ENCODE data around the gene HBA1.
"Not testable (repeated sequence)": the region's sequence is repeated elsewhere in the genome, so short reads cannot be mapped to it uniquely, and the experiment has no call there.

The HBA1 gene

DNA sequence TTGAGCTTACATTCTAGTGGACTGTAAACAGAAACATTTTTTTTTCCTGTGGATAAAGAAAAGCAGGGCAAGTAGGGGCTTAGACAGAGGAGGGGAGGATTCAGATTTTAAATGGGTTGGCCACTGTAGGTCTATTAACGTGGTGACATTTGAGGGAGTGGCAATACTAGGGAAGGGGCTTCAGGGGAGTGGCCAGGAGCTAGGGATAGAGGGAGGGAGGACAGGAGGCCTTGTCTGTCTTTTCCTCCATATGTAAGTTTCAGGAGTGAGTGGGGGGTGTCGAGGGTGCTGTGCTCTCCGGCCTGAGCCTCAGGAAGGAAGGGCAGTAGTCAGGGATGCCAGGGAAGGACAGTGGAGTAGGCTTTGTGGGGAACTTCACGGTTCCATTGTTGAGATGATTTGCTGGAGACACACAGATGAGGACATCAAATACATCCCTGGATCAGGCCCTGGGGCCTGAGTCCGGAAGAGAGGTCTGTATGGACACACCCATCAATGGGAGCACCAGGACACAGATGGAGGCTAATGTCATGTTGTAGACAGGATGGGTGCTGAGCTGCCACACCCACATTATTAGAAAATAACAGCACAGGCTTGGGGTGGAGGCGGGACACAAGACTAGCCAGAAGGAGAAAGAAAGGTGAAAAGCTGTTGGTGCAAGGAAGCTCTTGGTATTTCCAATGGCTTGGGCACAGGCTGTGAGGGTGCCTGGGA lies 17.2 kb upstream of the HBA1 start:
- no peak for DNase-seq (ENCODE audit: low read depth)

DNA sequence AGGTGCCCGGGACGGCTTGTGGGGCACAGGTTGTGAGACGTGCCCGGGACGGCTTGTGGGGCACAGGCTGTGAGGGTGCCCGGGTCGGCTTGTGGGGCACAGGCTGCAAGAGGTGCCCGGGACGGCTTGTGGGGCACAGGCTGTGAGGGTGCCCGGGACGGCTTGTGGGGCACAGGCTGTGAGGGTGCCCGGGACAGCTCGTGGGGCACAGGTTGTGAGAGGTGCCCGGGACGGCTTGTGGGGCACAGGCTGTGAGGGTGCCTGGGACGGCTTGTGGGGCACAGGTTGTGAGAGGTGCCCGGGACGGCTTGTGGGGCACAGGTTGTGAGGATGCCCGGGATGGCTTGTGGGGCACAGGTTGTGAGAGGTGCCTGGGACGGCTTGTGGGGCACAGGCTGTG lies 16.2 kb upstream of the HBA1 start:
- not testable (repeated sequence) for DNase-seq (ENCODE audit: low read depth)

DNA sequence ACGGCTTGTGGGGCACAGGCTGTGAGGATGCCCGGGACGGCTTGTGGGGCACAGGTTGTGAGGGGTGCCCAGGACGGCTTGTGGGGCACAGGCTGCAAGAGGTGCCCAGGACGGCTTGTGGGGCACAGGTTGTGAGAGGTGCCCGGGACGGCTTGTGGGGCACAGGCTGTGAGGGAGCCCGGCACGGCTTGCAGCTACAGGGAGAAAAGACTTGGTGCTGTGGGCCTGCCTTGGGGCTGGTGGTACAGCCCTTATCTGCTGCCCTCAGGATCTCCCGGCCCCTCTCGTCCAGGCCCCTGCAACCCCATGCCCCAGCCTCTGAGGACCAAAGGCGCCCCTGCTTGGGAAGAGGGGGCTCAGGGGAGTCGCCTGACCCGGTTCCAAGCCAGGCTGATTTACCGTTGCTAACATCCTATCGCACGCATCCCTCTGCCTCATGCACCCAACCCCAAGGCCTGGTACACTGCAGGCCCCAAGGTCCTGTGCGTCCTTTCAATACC lies 15.7 kb upstream of the HBA1 start:
- DNase-seq (ENCODE audit: low read depth) = no peak

DNA sequence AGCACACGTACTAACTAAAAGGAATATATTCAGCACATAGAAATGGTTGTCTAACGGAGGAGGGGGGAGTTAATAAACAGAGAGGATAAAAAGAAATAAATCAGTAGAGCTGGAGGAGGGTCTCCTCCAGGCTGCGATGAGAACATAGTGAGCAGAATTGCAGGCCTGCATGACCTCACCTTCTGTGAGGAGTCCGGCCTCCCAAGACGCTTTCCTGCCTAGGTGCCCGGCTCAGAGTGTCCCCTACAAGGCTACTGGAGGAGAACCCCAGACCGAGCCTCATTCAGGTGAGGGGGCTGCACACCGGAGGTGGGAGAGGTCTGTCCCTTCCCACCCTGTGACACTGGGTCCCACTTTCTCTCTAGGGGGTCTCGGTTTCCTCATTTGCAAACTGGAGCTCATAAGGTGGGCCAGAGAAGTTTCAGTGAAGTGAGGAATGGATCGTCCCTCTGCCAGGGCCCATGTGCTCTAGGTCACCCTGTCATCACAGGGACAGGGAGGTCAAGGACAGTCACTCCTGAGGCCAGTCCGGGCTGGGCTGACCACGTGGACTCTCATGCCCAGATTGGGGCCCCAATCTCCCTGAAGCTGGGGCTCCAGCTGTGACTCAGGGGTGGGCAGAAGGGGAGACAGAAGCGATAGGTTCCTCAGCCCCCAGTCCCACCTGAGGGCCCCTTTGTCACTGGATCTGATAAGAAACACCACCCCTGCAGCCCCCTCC lies 14.0 kb upstream of the HBA1 start:
- DNase-seq (ENCODE audit: low read depth) = no peak

DNA sequence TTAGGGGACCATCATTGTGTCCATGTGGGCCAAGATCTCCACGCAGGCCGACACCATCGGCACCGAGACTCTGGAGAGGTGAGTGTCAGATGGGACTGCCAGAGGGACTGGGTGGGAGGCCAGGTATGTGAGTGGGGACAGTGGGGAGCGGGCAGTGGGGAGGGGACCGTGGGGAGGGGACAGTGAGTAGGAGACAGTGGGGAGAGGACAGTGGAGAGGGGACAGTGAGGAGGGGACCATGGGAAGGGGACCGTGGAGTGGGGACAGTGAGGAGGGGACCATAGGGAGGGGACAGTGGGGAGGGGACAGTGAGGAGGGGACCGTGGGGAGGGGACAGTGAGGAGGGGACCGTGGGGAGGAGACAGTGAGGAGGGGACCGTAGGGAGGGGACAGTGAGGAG lies 13.3 kb upstream of the HBA1 start:
- DNase-seq (ENCODE audit: low read depth) = not testable (repeated sequence)

DNA sequence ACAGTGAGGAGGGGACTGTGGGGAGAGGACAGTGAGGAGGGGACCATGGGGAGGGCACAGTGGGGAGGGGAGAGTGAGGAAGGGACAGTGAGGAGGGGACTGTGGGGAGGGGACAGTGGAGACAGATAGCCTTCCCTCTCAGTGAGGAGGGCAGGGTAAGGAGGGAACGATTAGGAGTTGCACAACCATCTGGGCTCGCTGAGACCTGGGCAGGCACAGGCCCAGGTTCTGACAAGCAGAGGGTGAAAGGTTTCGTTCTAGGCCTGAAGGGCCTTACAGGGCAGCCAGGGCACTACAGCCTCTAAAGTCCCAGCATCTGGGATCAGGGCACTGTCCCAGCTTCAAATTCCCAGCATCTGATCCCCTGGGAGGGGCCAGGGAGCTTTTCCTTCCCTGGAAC lies 12.8 kb upstream of the HBA1 start:
- not testable (repeated sequence) for DNase-seq (ENCODE audit: low read depth)

DNA sequence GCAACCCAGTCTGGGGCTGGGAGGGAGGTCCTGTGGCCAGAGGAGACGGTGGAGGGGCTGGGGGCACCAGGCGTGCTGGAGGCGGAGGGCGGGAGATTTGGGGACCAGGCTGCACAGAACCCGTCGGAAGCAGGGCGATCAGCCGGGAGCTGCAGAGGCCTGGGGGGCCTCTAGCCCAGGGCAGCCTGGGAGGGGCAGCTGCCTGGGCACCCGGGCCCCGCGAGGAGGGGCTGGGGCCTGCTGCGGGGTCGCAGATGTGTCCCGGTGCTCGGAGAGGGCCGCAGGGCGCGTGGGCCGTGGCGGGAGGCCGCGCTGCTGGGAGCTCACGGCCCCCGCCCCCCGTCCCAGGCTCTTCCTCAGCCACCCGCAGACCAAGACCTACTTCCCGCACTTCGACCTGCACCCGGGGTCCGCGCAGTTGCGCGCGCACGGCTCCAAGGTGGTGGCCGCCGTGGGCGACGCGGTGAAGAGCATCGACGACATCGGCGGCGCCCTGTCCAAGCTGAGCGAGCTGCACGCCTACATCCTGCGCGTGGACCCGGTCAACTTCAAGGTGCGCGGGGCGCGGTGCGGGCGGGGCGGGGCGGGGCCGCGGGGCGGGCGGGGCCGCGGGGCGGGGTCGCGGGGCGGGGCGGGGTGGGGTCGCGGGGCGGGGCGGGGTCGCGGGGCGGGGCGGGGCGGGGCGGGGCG lies 12.2 kb upstream of the HBA1 start:
- DNase-seq (ENCODE audit: low read depth) = not testable (repeated sequence)

DNA sequence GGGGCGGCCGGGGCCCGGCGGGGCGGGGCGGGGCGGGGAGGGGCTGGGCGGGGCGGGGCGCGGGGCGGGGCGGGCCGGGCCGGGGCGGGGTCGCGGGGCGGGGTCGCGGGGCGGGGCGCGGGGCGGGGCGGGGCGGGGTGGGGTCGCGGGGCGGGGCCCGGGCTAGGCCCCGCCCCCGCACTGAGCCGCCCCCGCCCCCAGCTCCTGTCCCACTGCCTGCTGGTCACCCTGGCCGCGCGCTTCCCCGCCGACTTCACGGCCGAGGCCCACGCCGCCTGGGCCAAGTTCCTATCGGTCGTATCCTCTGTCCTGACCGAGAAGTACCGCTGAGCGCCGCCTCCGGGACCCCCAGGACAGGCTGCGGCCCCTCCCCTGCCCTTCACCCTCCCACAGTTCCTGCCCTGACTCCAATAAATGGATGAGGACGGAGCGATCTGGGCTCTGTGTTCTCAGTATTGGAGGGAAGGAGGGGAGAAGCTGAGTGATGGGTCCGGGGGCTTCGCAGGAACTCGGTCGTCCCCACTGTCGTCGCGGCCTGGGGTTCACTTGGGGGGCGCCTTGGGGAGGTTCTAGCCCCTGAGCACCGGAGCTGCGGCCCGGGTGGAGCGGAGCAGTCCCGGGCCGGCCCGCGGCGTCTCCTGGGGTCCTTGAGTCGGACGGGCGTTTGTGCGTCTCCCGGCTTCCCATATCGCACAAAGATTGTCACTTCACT lies 11.5 kb upstream of the HBA1 start:
- DNase-seq (ENCODE audit: low read depth) = no peak

DNA sequence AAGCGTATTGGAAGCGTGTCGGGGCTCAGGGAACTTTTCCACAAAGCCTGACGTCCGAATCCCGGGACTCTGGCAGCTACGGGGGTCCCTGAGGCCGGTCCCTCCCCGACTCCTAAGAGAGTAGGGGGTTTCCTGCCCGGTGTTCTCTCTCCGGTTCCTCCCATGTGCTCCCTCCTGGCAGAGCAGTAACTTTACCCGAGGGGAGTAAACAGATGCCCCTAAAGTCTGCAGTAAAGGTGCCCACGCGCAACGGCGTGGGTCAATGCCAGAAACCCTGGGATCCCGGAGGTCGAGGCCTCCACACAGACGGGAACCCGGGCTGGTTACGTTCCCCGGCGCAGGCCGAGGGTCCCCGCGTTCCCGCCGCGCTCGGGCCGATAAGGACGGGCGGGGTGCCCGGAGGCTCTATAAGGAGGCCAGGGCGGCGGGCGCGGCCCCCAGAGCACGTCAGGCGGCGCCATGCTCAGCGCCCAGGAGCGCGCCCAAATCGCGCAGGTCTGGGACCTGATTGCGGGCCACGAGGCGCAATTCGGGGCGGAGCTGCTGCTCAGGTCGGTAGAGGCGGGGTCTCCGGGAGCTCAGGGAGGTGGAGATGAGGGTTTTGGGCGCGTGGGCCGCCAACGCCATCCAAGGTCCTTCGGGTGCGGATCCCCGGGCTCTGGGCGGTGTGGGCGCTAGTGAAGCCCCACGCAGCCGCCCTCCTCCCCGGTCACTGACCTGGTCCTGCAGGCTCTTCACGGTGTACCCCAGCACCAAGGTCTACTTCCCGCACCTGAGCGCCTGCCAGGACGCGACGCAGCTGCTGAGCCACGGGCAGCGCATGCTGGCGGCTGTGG lies 10.7 kb upstream of the HBA1 start, which contains the start of gene HBM:
HBM (plus strand) TSS at position 440 of the 836 bp plus-strand sequence; CDS start at position 460, 20 bp downstream.
- DNase-seq (ENCODE audit: low read depth) = no peak

DNA sequence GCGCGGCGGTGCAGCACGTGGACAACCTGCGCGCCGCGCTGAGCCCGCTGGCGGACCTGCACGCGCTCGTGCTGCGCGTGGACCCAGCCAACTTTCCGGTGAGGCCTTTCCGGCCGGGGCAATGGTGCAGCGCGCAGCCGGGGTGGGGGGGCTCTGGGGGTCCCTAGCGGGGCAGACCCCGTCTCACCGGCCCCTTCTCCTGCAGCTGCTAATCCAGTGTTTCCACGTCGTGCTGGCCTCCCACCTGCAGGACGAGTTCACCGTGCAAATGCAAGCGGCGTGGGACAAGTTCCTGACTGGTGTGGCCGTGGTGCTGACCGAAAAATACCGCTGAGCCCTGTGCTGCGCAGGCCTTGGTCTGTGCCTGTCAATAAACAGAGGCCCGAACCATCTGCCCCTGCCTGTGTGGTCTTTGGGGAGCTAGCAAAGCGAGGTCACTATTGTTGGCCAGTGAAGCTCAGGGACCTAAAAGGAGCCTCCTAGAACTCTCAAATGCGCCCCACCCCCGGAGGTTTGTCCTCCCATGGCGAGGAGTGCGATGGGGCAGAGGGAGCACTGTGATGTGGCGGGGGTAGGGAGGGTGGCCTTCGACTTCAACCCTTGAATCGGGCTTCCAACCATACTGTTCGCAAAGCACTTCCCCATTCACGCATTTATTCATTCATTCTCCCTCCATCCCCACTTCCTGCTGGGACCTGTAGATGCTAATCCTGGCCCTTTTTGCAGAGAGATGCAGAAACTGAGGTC lies 9.9 kb upstream of the HBA1 start:
- DNase-seq (ENCODE audit: low read depth) = no peak

DNA sequence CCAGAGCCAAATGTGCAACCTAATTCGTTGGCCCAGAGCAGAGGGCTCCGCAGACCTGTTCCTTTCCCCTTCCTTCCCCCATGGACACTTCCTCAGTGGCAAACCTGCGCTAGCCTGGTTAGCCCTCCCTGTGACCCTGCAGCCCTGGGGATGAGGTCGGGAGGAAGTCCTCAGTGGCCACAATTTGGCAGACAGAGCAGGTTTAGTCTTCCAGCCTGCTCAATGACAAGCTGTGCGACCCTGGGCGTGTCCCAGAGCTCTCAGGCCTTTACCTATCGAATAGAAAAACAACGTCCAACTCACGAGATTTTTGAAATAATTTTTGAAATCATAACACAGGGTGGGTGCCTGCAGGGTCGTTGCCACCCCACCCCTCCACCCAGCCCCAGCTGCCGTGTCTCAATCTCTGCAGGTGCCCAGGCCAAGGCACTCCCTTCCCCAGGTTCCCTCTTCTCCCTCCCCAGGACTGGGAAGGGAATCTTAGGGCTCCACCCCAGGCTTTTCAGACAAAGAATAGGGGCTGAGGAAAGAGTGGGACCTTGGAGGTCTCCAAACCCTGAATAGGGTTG lies 9.3 kb upstream of the HBA1 start:
- DNase-seq (ENCODE audit: low read depth) = no peak

DNA sequence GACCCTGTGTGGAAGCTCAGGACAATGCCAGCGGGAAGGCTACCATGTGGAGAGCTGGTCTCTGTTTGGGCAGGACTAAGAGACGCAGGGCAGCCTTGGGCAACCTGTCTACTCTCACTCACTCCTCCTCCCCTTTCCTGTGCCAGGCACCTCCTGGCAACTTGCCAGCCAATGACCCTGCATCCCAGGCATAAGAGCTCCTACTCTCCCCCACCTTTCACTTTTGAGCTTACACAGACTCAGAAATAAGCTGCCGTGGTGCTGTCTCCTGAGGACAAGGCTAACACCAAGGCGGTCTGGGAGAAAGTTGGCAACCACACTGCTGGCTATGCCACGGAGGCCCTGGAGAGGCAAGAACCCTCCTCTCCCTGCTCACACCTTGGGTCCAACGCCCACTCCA lies 8.1 kb upstream of the HBA1 start:
- no peak for DNase-seq (ENCODE audit: low read depth)

DNA sequence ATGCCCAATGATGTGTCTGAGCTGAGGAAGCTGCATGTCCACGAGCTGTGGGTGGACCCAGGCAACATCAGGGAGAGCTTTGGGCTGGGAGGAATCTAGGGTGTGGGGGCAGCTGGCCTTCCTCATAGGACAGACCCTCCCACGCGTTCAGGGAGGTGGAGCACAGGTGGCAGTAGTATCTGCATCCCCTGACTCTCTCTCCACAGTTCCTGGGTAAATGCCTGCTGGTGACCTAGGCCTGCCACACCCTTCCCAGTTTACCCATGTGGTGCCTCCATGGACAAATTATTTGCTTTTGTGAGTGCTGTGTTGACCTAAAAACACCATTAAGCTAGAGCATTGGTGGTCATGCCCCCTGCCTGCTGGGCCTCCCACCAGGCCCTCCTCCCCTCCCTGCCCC lies 7.5 kb upstream of the HBA1 start:
- DNase-seq (ENCODE audit: low read depth) = no peak

DNA sequence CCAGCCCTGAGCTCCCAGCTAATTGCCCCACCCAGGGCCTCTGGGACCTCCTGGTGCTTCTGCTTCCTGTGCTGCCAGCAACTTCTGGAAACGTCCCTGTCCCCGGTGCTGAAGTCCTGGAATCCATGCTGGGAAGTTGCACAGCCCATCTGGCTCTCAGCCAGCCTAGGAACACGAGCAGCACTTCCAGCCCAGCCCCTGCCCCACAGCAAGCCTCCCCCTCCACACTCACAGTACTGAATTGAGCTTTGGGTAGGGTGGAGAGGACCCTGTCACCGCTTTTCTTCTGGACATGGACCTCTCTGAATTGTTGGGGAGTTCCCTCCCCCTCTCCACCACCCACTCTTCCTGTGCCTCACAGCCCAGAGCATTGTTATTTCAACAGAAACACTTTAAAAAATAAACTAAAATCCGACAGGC lies 6.4 kb upstream of the HBA1 start:
- not testable (repeated sequence) for DNase-seq (ENCODE audit: low read depth)

DNA sequence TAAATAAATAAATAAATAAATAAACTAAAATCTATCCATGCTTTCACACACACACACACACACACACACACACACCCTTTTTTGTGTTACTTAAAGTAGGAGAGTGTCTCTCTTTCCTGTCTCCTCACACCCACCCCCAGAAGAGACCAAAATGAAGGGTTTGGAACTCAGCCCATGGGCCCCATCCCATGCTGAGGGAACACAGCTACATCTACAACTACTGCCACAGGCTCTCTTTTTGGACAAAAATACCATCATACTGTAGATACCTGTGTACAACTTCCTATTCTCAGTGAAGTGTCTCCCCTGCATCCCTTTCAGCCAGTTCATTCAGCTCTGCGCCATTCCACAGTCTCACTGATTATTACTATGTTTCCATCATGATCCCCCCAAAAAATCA lies 5.7 kb upstream of the HBA1 start:
- no peak for DNase-seq (ENCODE audit: low read depth)

DNA sequence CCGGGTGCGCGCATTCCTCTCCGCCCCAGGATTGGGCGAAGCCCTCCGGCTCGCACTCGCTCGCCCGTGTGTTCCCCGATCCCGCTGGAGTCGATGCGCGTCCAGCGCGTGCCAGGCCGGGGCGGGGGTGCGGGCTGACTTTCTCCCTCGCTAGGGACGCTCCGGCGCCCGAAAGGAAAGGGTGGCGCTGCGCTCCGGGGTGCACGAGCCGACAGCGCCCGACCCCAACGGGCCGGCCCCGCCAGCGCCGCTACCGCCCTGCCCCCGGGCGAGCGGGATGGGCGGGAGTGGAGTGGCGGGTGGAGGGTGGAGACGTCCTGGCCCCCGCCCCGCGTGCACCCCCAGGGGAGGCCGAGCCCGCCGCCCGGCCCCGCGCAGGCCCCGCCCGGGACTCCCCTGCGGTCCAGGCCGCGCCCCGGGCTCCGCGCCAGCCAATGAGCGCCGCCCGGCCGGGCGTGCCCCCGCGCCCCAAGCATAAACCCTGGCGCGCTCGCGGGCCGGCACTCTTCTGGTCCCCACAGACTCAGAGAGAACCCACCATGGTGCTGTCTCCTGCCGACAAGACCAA lies 4.0 kb upstream of the HBA1 start, which contains the start of gene HBA2:
HBA2 (plus strand) TSS at position 503 of the 568 bp plus-strand sequence; CDS start at position 540, 37 bp downstream.
- DNase-seq (ENCODE audit: low read depth) = not testable (repeated sequence)

DNA sequence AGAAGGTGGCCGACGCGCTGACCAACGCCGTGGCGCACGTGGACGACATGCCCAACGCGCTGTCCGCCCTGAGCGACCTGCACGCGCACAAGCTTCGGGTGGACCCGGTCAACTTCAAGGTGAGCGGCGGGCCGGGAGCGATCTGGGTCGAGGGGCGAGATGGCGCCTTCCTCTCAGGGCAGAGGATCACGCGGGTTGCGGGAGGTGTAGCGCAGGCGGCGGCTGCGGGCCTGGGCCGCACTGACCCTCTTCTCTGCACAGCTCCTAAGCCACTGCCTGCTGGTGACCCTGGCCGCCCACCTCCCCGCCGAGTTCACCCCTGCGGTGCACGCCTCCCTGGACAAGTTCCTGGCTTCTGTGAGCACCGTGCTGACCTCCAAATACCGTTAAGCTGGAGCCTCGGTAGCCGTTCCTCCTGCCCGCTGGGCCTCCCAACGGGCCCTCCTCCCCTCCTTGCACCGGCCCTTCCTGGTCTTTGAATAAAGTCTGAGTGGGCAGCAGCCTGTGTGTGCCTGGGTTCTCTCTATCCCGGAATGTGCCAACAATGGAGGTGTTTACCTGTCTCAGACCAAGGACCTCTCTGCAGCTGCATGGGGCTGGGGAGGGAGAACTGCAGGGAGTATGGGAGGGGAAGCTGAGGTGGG lies 3.1 kb upstream of the HBA1 start:
- not testable (repeated sequence) for DNase-seq (ENCODE audit: low read depth)

DNA sequence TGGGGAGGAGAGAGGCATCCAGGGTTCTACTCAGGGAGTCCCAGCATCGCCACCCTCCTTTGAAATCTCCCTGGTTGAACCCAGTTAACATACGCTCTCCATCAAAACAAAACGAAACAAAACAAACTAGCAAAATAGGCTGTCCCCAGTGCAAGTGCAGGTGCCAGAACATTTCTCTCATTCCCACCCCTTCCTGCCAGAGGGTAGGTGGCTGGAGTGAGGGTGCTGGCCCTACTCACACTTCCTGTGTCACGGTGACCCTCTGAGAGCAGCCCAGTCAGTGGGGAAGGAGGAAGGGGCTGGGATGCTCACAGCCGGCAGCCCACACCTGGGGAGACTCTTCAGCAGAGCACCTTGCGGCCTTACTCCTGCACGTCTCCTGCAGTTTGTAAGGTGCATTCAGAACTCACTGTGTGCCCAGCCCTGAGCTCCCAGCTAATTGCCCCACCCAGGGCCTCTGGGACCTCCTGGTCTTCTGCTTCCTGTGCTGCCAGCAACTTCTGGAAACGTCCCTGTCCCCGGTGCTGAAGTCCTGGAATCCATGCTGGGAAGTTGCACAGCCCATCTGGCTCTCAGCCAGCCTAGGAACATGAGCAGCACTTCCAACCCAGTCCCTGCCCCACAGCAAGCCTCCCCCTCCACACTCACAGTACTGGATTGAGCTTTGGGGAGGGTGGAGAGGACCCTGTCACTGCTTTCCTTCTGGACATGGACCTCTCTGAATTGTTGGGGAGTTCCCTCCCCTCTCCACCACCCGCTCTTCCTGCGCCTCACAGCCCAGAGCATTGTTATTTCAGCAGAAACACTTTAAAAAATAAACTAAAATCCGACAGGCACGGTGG lies 2.3 kb upstream of the HBA1 start:
- DNase-seq (ENCODE audit: low read depth) = not testable (repeated sequence)

All from activated gamma-delta T cell treated with anti-CD3 and anti-CD28 coated beads, Interleukin-2, amount 50 U/mL, for 16 hours (primary cell).